HepG2 (cell line): ENCODE measurements around the gene NUDT15. TPM values are rescaled to one million over a fixed set of nuclear protein-coding genes. Genes with fewer than 3 reads are reported as not detected.

Experiments used
- ARNTL ChIP-seq: sonication (generic); formaldehyde crosslinking; IDR thresholded peaks from 2 replicates; pipeline ENCODE4 v1.4.0; 2020; ENCODE audit warnings: mild to moderate bottlenecking, missing genetic modification reagents
- BRCA1 ChIP-seq: sonication (generic); formaldehyde crosslinking; IDR thresholded peaks from 2 replicates; pipeline ENCODE4 v1.4.0; 2020; ENCODE audit warnings: missing genetic modification reagents
- DNMT1 ChIP-seq: sonication (generic); formaldehyde crosslinking; IDR thresholded peaks from 2 replicates; pipeline ENCODE4 v1.5.1; 2020; ENCODE audit warnings: mild to moderate bottlenecking, missing genetic modification reagents
- DPF2 ChIP-seq: sonication (generic); formaldehyde crosslinking; IDR thresholded peaks from 2 replicates; pipeline ENCODE4 v1.4.0; 2020; ENCODE audit warnings: mild to moderate bottlenecking, low read depth, missing genetic modification reagents, borderline replicate concordance
- KDM4B ChIP-seq: sonication (generic); formaldehyde crosslinking; IDR thresholded peaks from 2 replicates; pipeline ENCODE4 v1.4.0; 2020; ENCODE audit warnings: missing genetic modification reagents
- MEIS2 ChIP-seq: sonication (generic); formaldehyde crosslinking; IDR thresholded peaks from 2 replicates; pipeline ENCODE4 v1.9.0; 2021; ENCODE audit warnings: mild to moderate bottlenecking, missing genetic modification reagents
- PHF8 ChIP-seq: sonication (generic); formaldehyde crosslinking; IDR thresholded peaks from 2 replicates; pipeline ENCODE4 v1.5.0; 2020; ENCODE audit warnings: missing genetic modification reagents
- RBAK ChIP-seq: sonication (generic); formaldehyde crosslinking; IDR thresholded peaks from 2 replicates; pipeline ENCODE4 v1.5.1; 2020; ENCODE audit warnings: mild to moderate bottlenecking, missing genetic modification reagents
- SRSF1 ChIP-seq: fragments of 200-400 bp; formaldehyde crosslinking; optimal IDR thresholded peaks from 2 replicates; pipeline ENCODE3; 2017; ENCODE audit warnings: mild to moderate bottlenecking, low read depth, low read length, moderate library complexity
- SUZ12 ChIP-seq: fragments of 150-350 bp; IDR thresholded peaks from 2 replicates; pipeline ENCODE4 v1.6.1; 2014; ENCODE audit warnings: low read depth, low read length
- TCF7 ChIP-seq: sonication (generic); IDR thresholded peaks from 2 replicates; pipeline ENCODE4 v1.6.1; 2016; ENCODE audit warnings: antibody characterized with exemption, low read depth
- TRIM24 ChIP-seq: sonication (generic); formaldehyde crosslinking; IDR thresholded peaks from 2 replicates; pipeline ENCODE4 v1.8.0; 2022; ENCODE audit warnings: mild to moderate bottlenecking, missing genetic modification reagents
- ZNF230 ChIP-seq: sonication (generic); formaldehyde crosslinking; IDR thresholded peaks from 2 replicates; pipeline ENCODE4 v1.4.0; 2020; ENCODE audit warnings: mild to moderate bottlenecking, missing genetic modification reagents
- ZNF24 ChIP-seq: fragments of 450-650 bp; IDR thresholded peaks from 2 replicates; pipeline ENCODE4 v1.6.1; 2017; ENCODE audit warnings: antibody characterized with exemption, mild to moderate bottlenecking
- ZNF333 ChIP-seq: sonication (generic); formaldehyde crosslinking; IDR thresholded peaks from 2 replicates; pipeline ENCODE4 v1.4.0; 2020; ENCODE audit warnings: mild to moderate bottlenecking, missing genetic modification reagents, borderline replicate concordance
- ZNF766 ChIP-seq: sonication (generic); formaldehyde crosslinking; IDR thresholded peaks from 2 replicates; pipeline ENCODE4 v1.5.0; 2020; ENCODE audit warnings: missing genetic modification reagents, borderline replicate concordance
- polyA plus RNA-seq, 8 experiments: library from polyadenylated mRNA; depleted of rRNA in 3 of 8; stranded (reverse) in 7 of 8; unstranded in 1 of 8; fragments of >200 nt; fragmentation: Illumina TruSeq in 4 of 8; extraction: Trizol in 4 of 8; gene quantifications; 2 replicates each; pipeline versions ENCODE4 v1.2.1 to v1.2.3, GENCODE V29; 2011 to 2016; ENCODE audit warnings: low read depth in 4 of 8, missing spikeins in 1 of 8, mixed read lengths in 1 of 8; ENCODE audit not compliant: insufficient read depth in 1 of 8
- total RNA-seq, 5 experiments: library from RNA; depleted of rRNA; stranded (reverse); fragments of >200 nt; fragmentation: Illumina TruSeq; extraction: Trizol; gene quantifications; 2 replicates each; pipeline ENCODE4 v1.2.3, GENCODE V29; 2016; ENCODE audit warnings: low read depth in 1 of 5
- TF ChIP-seq, protein P1 (sequence below): IDR thresholded peaks from 2 replicates; pipeline ENCODE4 v1.6.1; 2016; ENCODE audit warnings: control low read depth
- TF ChIP-seq, protein P2 (sequence below): IDR thresholded peaks from 2 replicates; pipeline ENCODE4 v1.6.1; 2012; ENCODE audit warnings: low read depth, low read length, improper control_type of control experiment
- TF ChIP-seq, protein P3 (sequence below): sonication (generic); formaldehyde crosslinking; IDR thresholded peaks from 2 replicates; pipeline ENCODE4 v1.4.0; 2020; ENCODE audit warnings: missing genetic modification reagents, mild to moderate bottlenecking, borderline replicate concordance
- TF ChIP-seq, protein P4 (sequence below): sonication (generic); formaldehyde crosslinking; IDR thresholded peaks from 2 replicates; pipeline ENCODE4 v1.5.1; 2020; ENCODE audit warnings: missing genetic modification reagents, mild to moderate bottlenecking, borderline replicate concordance
- TF ChIP-seq, protein P5 (sequence below): sonication (generic); formaldehyde crosslinking; IDR thresholded peaks from 2 replicates; pipeline ENCODE4 v1.4.0; 2020; ENCODE audit warnings: mild to moderate bottlenecking, missing genetic modification reagents

Gene NUDT15
- total and polyA plus RNA-seq, 2 of the 13 experiments (the other 11 are each of a cell fraction or from before 2014, with no cell fraction given) = 21.3 to 47.3 TPM

DNA sequence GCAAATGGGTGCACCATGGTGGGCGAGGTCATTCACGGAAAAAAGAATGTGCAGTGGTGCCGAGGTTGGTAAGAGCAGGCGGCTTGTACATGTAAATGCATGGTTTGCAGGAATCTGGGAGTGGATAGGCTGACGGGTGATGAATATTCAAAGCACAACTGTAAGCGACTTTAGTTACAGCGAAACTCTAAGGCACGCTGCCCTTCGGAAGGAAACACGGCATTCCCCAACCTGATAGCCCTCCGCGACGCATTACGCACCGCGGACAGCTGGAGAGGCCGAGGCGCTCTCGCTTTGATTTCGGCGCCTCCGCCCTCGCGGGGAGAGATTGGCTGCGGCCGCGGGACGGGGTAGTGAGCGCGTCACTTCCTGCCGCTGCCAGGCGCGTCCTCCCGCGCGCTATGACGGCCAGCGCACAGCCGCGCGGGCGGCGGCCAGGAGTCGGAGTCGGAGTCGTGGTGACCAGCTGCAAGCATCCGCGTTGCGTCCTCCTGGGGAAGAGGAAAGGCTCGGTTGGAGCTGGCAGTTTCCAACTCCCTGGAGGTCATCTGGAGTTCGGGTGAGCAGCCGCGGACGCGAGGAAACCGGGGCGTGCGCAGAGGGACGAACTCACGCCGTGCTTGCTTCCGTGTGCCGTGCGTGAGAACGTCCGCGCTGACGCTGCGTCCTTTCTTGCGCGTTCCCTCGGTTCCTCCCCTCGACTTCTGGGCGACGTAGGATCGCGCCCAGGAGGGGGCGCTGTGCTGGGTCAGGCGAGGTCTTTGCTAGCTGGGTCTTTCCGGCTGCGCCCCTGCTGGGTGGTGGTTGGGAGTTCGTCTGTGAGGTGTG, at the start of gene NUDT15 (continued):
- TF ChIP-seq, protein P1, sequence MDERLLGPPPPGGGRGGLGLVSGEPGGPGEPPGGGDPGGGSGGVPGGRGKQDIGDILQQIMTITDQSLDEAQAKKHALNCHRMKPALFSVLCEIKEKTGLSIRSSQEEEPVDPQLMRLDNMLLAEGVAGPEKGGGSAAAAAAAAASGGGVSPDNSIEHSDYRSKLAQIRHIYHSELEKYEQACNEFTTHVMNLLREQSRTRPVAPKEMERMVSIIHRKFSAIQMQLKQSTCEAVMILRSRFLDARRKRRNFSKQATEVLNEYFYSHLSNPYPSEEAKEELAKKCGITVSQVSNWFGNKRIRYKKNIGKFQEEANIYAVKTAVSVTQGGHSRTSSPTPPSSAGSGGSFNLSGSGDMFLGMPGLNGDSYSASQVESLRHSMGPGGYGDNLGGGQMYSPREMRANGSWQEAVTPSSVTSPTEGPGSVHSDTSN = no peak
- TF ChIP-seq ARNTL (CRISPR knock-in tag) (peak; percentile 86), RBAK (CRISPR knock-in tag) (no peak; the same call in 1 of the 2 replicates), DNMT1 (peak; percentile 74; the same call in 1 of the 2 replicates), SUZ12 (no peak), ZNF766 (peak; percentile 87), SRSF1 (peak; percentile 86), DPF2 (peak; percentile 68; the same call in 1 of the 2 replicates), TCF7 (peak; percentile 56), ZNF24 (no peak), ZNF230 (peak; percentile 98), MEIS2 (peak; percentile 77), BRCA1 (CRISPR knock-in tag) (peak; percentile 95), ZNF333 (0 out of 2 replicates have a peak, but pooled peaks have one; percentile 50), PHF8 (peak; percentile 97), KDM4B (CRISPR knock-in tag) (peak; percentile 83; the same call in 1 of the 2 replicates), TRIM24 (CRISPR knock-in tag) (0 out of 2 replicates have a peak, but pooled peaks have one; percentile 15)
- TF ChIP-seq, protein P2, sequence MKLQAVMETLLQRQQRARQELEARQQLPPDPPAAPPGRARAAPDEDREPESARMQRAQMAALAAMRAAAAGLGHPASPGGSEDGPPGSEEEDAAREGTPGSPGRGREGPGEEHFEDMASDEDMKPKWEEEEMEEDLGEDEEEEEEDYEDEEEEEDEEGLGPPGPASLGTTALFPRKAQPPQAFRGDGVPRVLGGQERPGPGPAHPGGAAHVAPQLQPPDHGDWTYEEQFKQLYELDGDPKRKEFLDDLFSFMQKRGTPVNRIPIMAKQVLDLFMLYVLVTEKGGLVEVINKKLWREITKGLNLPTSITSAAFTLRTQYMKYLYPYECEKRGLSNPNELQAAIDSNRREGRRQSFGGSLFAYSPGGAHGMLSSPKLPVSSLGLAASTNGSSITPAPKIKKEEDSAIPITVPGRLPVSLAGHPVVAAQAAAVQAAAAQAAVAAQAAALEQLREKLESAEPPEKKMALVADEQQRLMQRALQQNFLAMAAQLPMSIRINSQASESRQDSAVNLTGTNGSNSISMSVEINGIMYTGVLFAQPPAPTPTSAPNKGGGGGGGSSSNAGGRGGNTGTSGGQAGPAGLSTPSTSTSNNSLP = 0 out of 2 replicates have a peak, but pooled peaks have one; percentile 19
- TF ChIP-seq, protein P3, sequence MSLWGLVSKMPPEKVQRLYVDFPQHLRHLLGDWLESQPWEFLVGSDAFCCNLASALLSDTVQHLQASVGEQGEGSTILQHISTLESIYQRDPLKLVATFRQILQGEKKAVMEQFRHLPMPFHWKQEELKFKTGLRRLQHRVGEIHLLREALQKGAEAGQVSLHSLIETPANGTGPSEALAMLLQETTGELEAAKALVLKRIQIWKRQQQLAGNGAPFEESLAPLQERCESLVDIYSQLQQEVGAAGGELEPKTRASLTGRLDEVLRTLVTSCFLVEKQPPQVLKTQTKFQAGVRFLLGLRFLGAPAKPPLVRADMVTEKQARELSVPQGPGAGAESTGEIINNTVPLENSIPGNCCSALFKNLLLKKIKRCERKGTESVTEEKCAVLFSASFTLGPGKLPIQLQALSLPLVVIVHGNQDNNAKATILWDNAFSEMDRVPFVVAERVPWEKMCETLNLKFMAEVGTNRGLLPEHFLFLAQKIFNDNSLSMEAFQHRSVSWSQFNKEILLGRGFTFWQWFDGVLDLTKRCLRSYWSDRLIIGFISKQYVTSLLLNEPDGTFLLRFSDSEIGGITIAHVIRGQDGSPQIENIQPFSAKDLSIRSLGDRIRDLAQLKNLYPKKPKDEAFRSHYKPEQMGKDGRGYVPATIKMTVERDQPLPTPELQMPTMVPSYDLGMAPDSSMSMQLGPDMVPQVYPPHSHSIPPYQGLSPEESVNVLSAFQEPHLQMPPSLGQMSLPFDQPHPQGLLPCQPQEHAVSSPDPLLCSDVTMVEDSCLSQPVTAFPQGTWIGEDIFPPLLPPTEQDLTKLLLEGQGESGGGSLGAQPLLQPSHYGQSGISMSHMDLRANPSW = no peak
- TF ChIP-seq, protein P4, sequence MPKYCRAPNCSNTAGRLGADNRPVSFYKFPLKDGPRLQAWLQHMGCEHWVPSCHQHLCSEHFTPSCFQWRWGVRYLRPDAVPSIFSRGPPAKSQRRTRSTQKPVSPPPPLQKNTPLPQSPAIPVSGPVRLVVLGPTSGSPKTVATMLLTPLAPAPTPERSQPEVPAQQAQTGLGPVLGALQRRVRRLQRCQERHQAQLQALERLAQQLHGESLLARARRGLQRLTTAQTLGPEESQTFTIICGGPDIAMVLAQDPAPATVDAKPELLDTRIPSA (CRISPR knock-in tag) = peak; percentile 25; the same call in 1 of the 2 replicates
- TF ChIP-seq, protein P5, sequence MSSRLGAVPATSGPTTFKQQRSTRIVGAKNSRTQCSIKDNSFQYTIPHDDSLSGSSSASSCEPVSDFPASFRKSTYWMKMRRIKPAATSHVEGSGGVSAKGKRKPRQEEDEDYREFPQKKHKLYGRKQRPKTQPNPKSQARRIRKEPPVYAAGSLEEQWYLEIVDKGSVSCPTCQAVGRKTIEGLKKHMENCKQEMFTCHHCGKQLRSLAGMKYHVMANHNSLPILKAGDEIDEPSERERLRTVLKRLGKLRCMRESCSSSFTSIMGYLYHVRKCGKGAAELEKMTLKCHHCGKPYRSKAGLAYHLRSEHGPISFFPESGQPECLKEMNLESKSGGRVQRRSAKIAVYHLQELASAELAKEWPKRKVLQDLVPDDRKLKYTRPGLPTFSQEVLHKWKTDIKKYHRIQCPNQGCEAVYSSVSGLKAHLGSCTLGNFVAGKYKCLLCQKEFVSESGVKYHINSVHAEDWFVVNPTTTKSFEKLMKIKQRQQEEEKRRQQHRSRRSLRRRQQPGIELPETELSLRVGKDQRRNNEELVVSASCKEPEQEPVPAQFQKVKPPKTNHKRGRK (CRISPR knock-in tag) = no peak
